MV-4-11 (cell line): Measurements from ENCODE around the gene ADD3.

Experiments used
- DNase-seq: peaks from one replicate; lab custom pipeline; 2025; lab: John Stamatoyannopoulos, UW

The ADD3 gene

GRCh38 chr10:110176141-110177030 lies 168.6 kb downstream of the ADD3 start:
- no peak for DNase-seq

GRCh38 chr10:110179220-110179619 lies 171.4 kb downstream of the ADD3 start:
- DNase-seq, result no peak

- DNase-seq, result no peak
Observed at GRCh38 chr10:110181451-110181850, 173.7 kb downstream of the ADD3 start.

GRCh38 chr10:110181911-110182310 lies 174.1 kb downstream of the ADD3 start:
- DNase-seq, result no peak

GRCh38 chr10:110184398-110184797 lies 176.6 kb downstream of the ADD3 start:
- DNase-seq, result no peak
